Natural killer cell (primary cell): ENCODE data around the gene ADAP1. TPM values are rescaled to one million over a fixed set of nuclear protein-coding genes. Genes with fewer than 3 reads are reported as not detected.

Experiments used
- ATAC-seq, 3 donors: fragments of 150-1000 bp in 2 of 3; fragments of 200-7000 bp in 1 of 3; cut with Tn5 transposase; 1 replicate in 1 of 3; 2 replicates in 2 of 3; pipeline ENCODE4 v1.10.0; 2021; ENCODE audit warnings: mild to moderate bottlenecking in 2 of 3, moderate library complexity in 2 of 3
- DNase-seq, 2 donors: peaks; one replicate each; pipeline versions ENCODE4 v3.0.0 to v3.0.0-alpha.2; 2013 to 2021; ENCODE audit warnings: mixed read lengths in 1 of 2
- H3K27ac ChIP-seq: one replicate; pipeline ENCODE4 v1.5.1; 2013; ENCODE audit warnings: mild to moderate bottlenecking, low read length
- H3K27me3 ChIP-seq: one replicate; pipeline ENCODE4 v1.6.1; 2013; ENCODE audit warnings: low read length; ENCODE audit not compliant: control insufficient read depth, insufficient read depth
- H3K36me3 ChIP-seq: one replicate; pipeline ENCODE4 v1.6.1; 2013; ENCODE audit warnings: low read length; ENCODE audit not compliant: control insufficient read depth, insufficient read depth
- H3K4me1 ChIP-seq: one replicate; pipeline ENCODE4 v1.6.1; 2013; ENCODE audit warnings: low read length; ENCODE audit not compliant: control insufficient read depth, insufficient read depth
- H3K4me3 ChIP-seq: one replicate; pipeline ENCODE4 v1.5.1; 2013; ENCODE audit warnings: low read length
- H3K9me3 ChIP-seq: one replicate; pipeline ENCODE4 v1.6.1; 2013; ENCODE audit warnings: low read length; ENCODE audit not compliant: control insufficient read depth, insufficient read depth
- H3K27ac Mint-ChIP-seq, 2 donors: one replicate each; pipeline ENCODE4 v1.8.0; 2022; ENCODE audit warnings: mild to moderate bottlenecking in 2 of 2, mixed read lengths in 2 of 2, moderate library complexity in 1 of 2
- H3K27me3 Mint-ChIP-seq, 2 donors: one replicate each; pipeline ENCODE4 v1.8.0; 2022; ENCODE audit warnings: low read depth in 2 of 2, mixed read lengths in 2 of 2
- H3K36me3 Mint-ChIP-seq: one replicate; pipeline ENCODE4 v1.8.0; 2022; ENCODE audit warnings: mixed read lengths
- H3K4me1 Mint-ChIP-seq, 2 donors: one replicate each; pipeline ENCODE4 v1.8.0; 2022; ENCODE audit warnings: mixed read lengths in 2 of 2
- H3K4me3 Mint-ChIP-seq: one replicate; pipeline ENCODE4 v1.8.0; 2022; ENCODE audit warnings: mild to moderate bottlenecking, moderate library complexity, mixed read lengths
- H3K9me3 Mint-ChIP-seq, 2 donors: one replicate each; pipeline ENCODE4 v1.8.0; 2022; ENCODE audit warnings: mixed read lengths in 2 of 2
- WGBS: methylation state at CpG from one replicate; pipeline ENCODE4 v1.1.7; 2013; ENCODE audit warnings: missing lambda C conversion rate; ENCODE audit not compliant: insufficient coverage; 5-methylcytosine and 5-hydroxymethylcytosine counted together
- intact Hi-C: fragments of 100-400 bp; cut with micrococcal nuclease; formaldehyde crosslinking; loops from one replicate; pipeline ENCODE4 v1.14.2; 2022
- total RNA-seq, 4 donors: library from RNA; stranded (reverse); fragments of 120-200 nt in 1 of 4; gene quantifications; one replicate each; pipeline versions ENCODE4 v1.2.3 to v1.2.4, GENCODE V29; 2013 to 2022
- TF ChIP-seq, protein P1 (sequence below): fragments of 200-600 bp; IDR thresholded peaks from one replicate; pipeline ENCODE4 v1.8.0; 2022; ENCODE audit warnings: antibody characterized with exemption

Gene ADAP1
- total RNA-seq, 3 donors from 2014 or later (not counting 1 experiment from before 2014, with no cell fraction given): 87.2 to 117 (median 89.2) TPM

DNA sequence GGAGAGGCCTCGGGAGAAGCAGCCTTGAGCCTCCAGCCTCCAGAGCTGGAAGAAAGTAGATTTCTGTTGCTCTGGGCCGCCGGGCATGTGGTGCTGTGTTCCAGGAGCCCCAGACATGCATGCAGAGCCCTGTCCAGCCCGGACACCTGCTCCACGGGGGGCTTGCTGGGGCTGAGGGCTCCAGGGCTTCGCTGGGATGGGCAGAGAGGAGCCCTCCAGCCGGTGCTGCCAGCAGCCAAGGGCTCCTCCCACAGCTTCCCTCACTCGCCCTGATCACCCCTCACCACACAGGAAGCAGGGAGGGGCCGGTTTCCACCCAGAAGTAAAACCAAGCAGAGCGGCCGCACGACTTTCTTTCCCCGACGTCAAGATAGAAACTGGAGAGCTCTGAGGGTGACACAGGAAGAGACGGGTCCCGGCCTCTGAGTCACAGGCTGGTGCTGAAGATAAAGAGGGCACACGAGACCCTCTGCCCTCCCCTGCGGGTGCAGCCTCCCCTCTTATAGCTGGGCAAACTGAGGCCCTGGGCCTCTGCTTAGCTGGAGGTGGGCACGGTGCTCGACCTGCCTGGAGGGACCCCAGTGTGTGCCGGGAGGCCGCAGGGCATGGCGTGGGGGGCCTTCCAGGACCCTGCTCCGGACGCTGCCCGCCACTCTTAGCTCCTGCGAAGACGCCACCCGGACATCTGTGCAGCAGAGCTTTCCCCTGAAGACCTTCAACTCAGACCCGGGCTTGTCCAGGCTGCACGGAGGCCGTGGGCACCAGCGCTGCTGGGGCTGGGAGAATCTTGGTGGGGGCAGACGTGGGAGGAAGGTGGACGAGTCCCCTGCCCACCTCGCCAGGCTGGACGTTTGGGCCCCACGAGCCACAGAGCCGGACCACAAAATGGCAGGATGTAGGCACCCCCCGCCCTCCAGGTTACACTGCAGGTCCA, 31.1 kb downstream of the ADAP1 start:
- WGBS: 15% methylated on average over 40 of the region's 40 CpGs

DNA sequence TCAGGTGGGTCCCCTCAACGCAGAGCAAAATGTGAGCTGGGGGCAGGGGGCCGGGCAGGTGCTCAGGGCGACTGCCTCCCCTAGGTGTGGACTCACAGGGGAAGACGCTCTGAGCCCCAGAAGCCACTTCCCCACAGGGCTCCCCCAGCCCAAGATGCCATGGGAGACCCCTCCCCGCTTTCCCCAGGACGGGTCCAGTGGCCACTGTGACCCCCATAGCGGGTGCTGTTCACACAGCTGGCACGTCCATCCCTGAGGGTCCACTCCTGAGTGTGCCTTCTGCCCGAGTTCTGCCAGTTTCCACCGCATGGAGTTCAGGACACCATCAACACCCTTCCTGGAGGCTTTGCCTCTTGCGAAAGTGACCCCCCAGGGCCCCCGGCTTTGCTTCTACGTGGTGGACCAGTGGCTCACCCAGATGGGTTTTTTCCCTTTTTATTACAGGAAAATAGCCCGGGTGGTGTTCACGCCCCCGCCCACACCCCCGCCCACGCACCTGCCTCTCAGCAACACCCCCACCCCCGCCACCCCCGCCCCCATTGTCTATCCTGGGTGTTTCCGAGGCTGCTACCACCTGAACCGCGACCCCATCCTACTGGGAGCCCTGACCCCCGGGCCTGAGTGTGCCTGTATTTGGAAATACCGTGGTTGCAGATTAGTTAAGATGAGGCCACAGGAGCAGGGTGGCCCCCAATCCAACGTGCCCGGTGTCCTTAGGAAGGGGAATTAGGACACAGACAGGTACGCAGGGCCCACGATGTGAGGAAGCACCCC, 32.0 kb downstream of the ADAP1 start:
- intact Hi-C loops: loop anchor here (1.0 to 5.0 kb wide), 5 partner anchors 12 to 610 kb away; partner anchors contain the start of genes GET4, GPR146 and MAFK

More for the DNA sequence above, 31.1 kb downstream of the ADAP1 start:
- peak overlapping the region; percentile 92 for H3K4me3 Mint-ChIP-seq
- H3K9me3 Mint-ChIP-seq: no peaks in the 10 kb centered on the region
- TF ChIP-seq, protein P1, sequence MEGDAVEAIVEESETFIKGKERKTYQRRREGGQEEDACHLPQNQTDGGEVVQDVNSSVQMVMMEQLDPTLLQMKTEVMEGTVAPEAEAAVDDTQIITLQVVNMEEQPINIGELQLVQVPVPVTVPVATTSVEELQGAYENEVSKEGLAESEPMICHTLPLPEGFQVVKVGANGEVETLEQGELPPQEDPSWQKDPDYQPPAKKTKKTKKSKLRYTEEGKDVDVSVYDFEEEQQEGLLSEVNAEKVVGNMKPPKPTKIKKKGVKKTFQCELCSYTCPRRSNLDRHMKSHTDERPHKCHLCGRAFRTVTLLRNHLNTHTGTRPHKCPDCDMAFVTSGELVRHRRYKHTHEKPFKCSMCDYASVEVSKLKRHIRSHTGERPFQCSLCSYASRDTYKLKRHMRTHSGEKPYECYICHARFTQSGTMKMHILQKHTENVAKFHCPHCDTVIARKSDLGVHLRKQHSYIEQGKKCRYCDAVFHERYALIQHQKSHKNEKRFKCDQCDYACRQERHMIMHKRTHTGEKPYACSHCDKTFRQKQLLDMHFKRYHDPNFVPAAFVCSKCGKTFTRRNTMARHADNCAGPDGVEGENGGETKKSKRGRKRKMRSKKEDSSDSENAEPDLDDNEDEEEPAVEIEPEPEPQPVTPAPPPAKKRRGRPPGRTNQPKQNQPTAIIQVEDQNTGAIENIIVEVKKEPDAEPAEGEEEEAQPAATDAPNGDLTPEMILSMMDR: no peak
- H3K27ac ChIP-seq: peak overlapping the region; percentile 93
- H3K36me3 ChIP-seq: peaks cover 5% of the 10 kb centered on the region
- no peaks in the 10 kb centered on the region for H3K27me3 ChIP-seq
- peaks cover 50 to 61% of the 10 kb centered on the region in 2 donors for H3K4me1 Mint-ChIP-seq
- intact Hi-C loops: loop anchor here (1.0 to 5.0 kb wide), 6 partner anchors 13 to 609 kb away; partner anchors contain the start of genes ADAP1, GET4, GPR146 and MAFK
- ATAC-seq (peak; percentile 60 to 87 (median 82)), DNase-seq (peak; percentile 86 to 96)
- peaks cover 80% of the 10 kb centered on the region for H3K4me1 ChIP-seq
- H3K27me3 Mint-ChIP-seq: no peaks in the 10 kb centered on the region
- H3K9me3 ChIP-seq: no peaks in the 10 kb centered on the region
- no peaks in the 10 kb centered on the region for H3K36me3 Mint-ChIP-seq
- H3K4me3 ChIP-seq: peak overlapping the region; percentile 52
- peak overlapping the region; percentile 93 to 95 for H3K27ac Mint-ChIP-seq

DNA sequence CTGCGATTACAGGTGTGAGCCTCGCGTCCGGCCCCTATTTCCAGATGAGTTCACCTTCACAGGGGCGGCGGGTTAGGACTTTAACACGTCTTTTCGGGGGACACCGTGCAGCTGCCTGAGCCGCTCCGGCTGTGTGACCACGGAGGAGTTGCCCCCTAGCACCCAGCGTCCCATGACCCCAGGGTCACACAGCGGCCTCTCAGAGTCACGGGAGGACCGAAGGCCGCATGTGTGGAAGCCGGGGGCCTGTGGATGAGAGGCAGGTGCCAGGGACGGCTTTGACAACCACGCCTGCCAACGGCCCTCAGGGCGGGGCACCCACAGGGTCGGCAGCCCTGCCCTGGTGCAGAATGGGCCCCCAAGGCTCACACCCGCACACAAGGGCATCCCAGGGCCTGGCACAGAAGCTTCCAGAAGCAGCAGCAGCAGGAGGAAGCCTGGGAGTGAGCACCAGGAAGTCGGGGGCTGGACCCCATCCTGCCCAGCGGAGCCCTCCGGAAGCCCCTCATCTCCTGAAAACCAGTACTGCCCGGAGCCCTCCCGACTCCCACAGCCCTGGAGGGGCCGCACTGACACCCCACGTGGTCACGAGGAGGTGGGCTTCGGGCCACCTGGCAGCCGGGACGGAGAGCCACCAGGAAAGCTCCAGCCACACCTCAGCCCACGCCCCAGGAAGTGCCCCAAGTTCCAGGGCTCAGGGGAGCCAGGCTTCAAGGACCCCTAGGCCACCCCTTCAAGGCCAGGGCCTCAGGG, 32.7 kb downstream of the ADAP1 start:
- DNase-seq (peak; percentile 30 to 54), ATAC-seq (no peak)
- intact Hi-C loops: loop anchor here (2.0 to 5.0 kb wide), 4 partner anchors 45 to 611 kb away; partner anchors contain the start of genes GET4, GPR146 and MAFK
- H3K4me1 Mint-ChIP-seq: peaks cover 41 to 58% of the 10 kb centered on the region in 2 donors
- H3K4me1 ChIP-seq: peaks cover 63% of the 10 kb centered on the region
- H3K36me3 ChIP-seq: peaks cover 5% of the 10 kb centered on the region
- no peaks in the 10 kb centered on the region for H3K27me3 Mint-ChIP-seq
- peak overlapping the region; percentile 87 for H3K27ac ChIP-seq
- H3K9me3 ChIP-seq: no peaks in the 10 kb centered on the region
- TF ChIP-seq, protein P1: no peak
- 30% methylated on average over 36 of the region's 36 CpGs for WGBS
- H3K4me3 ChIP-seq: peak overlapping the region; percentile 32
- no peaks in the 10 kb centered on the region for H3K36me3 Mint-ChIP-seq
- H3K4me3 Mint-ChIP-seq: peak overlapping the region; percentile 74
- H3K9me3 Mint-ChIP-seq: no peaks in the 10 kb centered on the region
- no peaks in the 10 kb centered on the region for H3K27me3 ChIP-seq
- peak overlapping the region; percentile 93 to 95 for H3K27ac Mint-ChIP-seq

More for the DNA sequence above, 32.0 kb downstream of the ADAP1 start:
- Histone ChIP-seq H3K27me3 (no peaks in the 10 kb centered on the region), H3K9me3 (no peaks in the 10 kb centered on the region), H3K27ac (peak overlapping the region; percentile 93), H3K36me3 (peaks cover 5% of the 10 kb centered on the region), H3K4me1 (peaks cover 71% of the 10 kb centered on the region), H3K4me3 (peak overlapping the region; percentile 52)
- no peaks in the 10 kb centered on the region for H3K9me3 Mint-ChIP-seq
- peak overlapping the region; percentile 92 for H3K4me3 Mint-ChIP-seq
- TF ChIP-seq, protein P1: no peak
- ATAC-seq: peak; percentile 4 to 22 (median 9)
- no peaks in the 10 kb centered on the region for H3K36me3 Mint-ChIP-seq
- WGBS: 16% methylated on average over 22 of the region's 29 CpGs
- peak overlapping the region; percentile 93 to 95 for H3K27ac Mint-ChIP-seq
- no peaks in the 10 kb centered on the region for H3K27me3 Mint-ChIP-seq
- DNase-seq: peak; percentile 55 to 67
- peaks cover 48 to 66% of the 10 kb centered on the region in 2 donors for H3K4me1 Mint-ChIP-seq
